HG02943 (cell line): ENCODE measurements around the gene CNTNAP2.
"Not testable (repeated sequence)": the region's sequence is repeated elsewhere in the genome, so short reads cannot be mapped to it uniquely, and the experiment has no call there.

ENCODE experiments used
- ATAC-seq: cut with Tn5 transposase; IDR thresholded peaks from one replicate; pipeline ENCODE4 v1.9.1; 2021; ENCODE audit warnings: mild to moderate bottlenecking, low read depth, moderate library complexity; ENCODE audit not compliant: unreplicated experiment

CNTNAP2 gene

DNA sequence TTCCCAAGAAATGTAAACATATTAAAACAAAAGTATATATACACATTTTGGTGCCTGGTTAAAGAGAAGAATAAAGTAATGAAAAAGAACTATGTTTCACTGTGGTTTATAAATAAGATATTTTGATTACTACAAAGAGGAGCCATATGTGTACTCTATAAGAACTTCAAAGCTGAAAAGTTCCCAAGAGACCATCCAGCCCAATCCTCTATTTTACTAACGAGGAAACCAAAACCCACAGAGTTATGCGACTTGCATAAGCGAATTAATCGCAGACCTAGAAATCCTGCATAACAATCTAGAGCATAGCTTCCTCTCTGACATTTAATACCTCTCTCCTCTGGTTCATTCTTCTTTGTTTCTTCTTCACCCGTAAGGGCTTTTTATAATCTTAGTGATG is 937.1 kb downstream of the CNTNAP2 start:
- no peak for ATAC-seq

DNA sequence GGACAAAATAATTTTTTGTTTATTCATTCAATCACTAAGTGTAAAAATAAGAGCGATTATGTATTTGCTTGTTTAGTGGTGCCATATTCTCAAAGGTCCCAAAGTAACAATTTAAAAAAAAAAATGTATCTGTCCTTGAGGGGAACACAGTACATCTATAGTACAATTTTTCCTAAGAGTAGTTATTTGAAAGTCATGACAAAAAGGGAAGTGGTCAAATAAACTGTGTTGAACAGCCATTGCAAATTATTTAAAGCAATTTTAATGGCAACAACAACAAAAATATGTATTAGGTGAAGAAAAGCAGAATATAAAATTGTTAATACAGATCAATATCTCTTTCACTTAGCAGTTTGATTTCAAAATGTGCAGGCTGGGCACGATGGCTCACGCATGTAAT is 943.5 kb downstream of the CNTNAP2 start:
- no peak for ATAC-seq

DNA sequence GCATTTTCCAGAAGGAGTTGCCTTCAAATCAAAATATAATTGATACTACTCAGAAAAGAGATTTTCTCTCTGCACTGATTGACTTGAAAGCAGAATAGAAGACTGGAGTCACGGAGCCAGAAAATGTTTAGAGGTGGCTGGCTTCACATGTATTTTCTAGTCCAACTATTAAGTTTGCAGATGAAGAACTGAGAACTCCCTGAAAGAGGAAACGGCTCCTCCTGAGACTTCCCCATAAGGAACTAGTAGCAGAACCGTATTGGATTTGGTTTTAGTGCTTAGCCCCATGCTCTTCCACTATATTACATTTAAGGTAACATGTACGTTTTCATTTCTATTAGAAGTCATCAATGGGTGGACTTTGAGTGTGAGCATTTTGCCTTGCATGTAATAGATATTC is 946.3 kb downstream of the CNTNAP2 start:
- no peak for ATAC-seq

DNA sequence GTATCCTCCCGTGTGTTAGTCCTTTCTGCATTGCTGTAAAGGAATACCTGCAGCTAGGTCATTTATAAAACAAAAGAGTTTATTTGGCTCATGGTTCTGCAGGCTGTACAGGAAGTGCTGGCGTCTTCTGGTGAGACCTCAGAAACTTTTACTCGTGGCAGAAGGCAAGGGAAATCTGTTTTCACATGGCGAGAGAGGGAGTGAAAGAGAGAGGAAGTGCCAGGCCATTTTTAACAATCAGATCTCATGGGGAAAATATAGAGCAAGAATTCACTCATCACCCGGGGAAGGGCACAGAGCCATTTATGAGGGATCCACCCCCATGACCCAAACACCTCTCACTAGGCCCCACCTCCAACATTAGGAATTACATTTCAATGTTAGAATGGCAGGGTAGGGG is 952.2 kb downstream of the CNTNAP2 start:
- no peak for ATAC-seq

DNA sequence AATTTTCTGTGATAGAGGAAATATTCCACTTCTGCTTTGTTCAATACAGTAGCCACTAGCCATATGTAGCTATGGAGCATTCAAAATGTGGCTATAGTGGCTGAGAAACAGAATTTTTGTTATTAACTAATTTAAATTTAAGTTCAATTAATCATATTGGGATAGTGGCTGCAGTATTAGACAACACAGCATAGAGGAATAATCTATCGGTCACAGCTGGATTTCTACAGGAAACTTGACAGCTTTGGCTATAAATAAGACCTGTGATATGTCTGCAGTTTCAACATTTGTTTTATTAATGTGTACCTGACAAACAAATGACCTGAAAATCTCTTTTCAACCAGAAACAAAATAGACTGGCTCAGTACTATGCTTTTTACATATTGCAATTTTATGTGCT is 953.2 kb downstream of the CNTNAP2 start:
- ATAC-seq = no peak

DNA sequence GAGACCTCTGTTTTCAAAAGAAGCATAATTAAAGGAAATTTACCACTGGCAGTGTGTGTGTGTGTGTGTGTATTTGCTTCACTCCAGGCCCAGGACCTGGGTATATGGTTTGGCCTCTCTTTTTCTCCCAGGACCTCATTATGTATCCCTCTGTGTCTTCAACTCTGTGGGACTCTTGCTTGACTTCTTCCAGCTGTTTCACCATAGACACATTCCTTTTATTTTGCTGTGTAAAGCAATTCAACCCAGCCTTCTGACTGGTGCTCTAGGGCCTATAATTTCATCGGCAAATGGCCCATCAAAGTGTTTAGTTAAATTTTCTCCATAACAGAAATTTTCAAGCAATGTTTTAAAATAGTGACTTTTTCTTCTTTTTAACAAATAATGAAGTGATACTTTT is 954.3 kb downstream of the CNTNAP2 start:
- ATAC-seq = no peak

DNA sequence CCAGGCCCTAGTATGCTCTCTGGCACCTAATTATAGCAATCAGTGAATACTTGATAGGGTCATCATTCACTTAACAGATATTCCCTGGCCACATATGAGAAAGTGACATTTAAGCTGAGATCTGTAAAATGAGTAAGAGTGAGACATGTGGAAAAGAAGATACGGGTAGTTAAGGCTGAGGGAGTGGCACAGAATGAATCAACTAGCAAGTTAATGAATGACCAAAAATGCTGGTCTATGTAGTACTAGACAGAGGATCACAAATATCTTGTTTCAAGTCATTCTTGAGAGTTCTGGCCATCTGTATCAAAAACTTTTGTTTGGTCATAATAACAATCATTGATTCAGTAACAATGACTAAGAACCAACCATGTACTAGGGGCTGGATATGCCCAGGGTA is 954.9 kb downstream of the CNTNAP2 start:
- ATAC-seq = no peak

DNA sequence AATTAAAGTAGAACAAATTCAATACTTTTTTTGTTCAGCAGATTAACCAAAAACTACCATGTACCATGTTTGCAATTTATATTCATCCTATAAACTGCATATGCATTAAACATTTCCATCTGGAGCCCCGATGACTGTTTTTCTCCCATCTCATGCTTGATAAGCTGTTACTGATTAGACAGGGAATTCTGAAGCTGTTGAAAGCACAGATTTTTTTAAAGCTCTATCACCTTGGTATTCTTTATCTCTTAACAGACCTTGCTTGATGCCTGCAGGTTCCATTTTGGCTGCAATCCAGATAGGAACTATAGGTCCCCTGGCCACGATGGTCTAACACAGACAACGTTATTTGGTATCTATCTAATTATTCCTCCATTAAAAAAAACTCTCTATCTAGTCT is 961.7 kb downstream of the CNTNAP2 start:
- ATAC-seq = no peak

DNA sequence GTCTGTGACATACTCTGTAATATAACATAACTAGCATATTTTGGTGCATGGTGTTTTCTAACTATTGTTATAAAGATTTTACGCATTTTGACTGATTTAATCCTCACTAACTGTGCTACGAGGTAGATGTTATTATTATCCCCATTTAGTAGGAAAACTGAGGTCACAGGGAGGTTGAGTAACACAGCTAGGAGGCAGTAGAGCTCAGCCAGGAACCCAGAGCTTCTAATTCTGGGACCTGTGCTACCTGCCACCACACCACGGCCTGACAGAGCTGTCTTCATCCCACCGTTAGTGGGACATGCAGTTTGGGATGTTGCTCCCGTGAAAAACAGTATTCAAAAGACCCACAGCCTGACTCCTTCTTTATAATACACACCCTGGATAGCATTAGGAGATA is 962.5 kb downstream of the CNTNAP2 start:
- ATAC-seq = no peak

DNA sequence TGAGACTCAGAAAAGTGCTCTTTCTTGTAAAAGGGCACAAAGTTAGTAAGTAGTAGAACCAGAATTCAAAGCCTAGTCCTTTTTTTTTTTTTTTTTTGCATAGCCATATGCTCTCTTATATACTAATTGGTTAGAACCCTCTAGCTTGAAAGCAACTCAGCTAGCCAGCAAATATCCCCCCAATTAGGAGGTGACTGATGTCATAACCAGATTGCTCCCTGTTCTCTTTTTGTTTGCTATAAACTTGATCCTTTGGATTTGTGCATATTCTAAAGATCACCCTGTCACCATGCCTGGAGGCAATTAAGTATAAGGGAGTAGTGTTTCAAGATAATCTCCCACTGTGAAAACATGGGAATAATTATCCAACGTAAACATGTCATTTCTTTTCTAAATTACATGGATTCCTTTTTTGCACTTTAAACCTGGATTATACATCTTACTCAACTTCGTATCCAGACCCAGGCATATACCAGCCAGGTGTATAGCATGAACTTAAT is 963.4 kb downstream of the CNTNAP2 start:
- ATAC-seq = no peak

DNA sequence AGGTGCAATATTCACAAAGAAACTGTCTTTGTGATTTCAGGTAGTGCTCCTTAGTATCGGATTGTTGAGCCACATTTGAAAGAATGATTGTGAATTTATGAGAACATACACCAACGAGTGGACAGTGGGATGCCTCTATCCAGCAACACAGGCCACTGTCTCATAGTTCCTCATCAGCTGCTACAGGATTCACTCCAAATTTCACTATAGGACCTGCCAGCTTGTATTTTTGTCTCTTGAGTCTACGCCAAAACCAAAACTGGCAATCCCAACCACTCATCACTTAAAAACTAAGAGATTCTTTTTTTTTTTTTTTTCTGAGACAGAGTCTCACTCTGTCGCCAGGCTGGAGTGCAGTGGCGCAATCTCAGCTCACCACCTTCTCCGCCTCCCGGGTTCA is 964.5 kb downstream of the CNTNAP2 start:
- ATAC-seq = no peak

DNA sequence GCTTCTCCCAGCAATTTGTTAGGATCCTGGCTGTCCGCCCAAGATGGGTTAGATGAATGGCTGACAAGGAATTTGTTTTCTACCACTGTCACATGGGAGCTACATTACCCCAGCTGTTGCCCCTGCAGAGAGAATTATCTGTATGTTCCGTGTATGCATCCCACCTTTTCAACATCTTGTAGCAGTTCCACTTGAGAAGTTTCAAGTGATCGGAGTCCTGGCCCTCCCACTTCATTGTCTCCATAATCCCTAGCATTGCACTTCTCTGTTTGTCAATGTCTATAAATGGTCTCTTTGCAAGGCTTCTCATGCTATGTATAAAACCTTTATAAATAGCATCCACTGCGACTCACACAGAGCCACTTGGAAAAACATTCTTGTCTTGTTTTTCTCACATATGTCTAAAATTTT is 972.5 kb downstream of the CNTNAP2 start:
- ATAC-seq = no peak

DNA sequence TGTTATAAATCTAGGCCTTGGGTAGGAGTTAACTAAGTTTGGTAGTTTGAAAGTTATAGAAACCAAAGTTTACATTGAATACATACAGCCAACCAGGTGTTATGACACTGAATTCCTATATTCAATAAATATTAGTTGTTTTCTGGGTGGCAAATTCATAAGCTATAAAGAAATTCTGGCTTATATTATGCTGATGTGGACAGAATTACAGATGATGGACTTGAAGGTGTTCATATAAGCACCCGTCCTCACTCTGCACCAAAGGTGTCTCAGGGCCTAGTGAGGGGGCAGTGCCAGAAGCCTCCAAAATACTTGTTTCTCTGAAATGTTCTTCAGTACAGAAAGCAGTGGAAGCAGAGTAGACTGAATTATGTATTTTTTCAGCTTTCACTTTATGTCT is 973.0 kb downstream of the CNTNAP2 start:
- no peak for ATAC-seq

DNA sequence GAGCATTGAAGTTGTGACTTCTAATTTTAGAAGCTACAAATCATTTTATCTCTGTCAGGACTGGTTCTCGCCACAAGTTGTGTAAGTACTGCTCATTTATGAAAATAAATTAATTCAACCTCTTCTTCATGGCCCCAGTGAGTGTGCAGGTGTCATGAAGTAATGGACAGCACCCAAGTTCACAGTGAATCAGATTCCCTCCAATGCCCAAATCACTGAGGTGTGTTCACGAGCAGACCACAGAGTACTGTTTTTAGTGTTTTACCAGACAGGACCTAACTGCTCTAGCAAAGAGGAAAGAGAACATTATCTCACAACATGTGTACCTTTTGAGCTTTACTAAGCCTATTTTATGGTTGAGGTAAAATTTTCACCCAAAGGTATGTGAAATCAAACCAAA is 980.0 kb downstream of the CNTNAP2 start:
- no peak for ATAC-seq

DNA sequence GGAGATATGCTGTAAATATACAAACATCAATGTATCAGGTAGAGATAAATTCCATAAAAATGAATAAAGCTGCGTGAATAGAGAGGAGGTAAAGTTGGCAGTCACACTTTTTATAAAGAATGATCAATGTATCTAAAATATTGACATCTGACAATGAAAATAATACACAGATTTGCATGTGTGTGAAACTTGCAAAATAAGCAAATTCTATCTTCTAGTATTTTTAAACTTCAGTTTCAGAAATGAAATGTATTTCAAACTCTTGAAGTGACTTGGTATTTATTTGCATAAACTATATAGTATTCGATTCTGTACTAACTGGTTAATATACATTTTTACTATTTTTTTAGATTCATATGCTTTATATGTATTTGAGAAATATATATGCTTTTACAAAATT is 986.6 kb downstream of the CNTNAP2 start:
- no peak for ATAC-seq

DNA sequence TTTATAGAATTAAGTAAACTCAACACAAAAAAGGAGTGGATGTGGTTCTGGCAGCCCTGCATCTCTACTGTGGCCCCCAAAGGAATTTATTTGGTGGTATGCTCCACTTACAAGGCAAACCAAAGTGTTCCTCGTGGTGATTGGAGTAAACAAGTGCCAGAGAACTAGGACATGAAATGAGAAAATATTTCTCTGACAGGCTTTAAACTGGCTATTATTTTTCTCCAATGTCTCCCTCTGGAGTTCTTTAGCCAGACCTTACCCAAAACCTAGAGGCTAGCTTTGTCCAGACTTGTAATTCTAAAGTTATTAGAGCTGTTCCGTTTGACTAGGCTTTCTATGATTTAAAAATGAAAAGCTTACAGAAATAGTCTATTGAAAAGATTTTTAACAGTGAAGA is 990.1 kb downstream of the CNTNAP2 start:
- ATAC-seq = no peak

DNA sequence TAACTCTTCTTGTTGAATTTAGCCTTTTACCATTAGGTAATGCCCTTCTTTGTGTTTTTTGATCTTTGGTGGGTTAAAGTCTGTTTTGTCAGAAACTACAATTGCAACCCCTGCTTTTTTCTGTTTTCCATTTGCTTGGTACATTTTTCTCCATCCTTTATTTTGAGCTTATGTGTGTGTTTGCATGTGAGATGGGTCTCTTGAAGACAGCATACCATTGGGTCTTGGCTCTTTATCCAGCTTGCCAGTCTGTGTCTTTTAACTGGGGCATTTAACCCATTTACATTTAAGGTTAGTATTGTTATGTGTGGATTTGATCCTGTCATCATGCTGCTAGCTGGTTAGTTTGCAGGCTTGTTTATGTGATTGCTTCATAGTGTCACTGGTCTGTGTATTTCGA is 997.9 kb downstream of the CNTNAP2 start:
- ATAC-seq = not testable (repeated sequence)

DNA sequence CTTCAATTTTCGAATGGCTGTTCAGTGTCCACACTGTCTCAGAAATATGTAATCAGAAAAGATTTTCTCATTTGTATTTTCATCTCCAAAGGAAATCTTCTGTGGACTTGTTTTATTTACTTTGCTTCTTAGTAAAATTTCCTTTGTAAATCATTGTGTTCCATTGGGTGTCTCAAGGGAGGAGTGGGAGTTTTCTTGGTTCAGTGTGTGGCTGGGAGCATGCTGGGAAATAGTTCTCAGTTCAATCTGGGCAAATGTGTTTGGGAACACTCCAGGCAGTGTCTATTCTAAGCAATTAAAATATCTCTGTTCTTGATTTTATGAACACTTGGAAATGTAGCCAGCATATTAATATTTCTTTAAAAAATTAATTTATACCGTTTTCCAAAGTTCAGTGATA is 1019.8 kb downstream of the CNTNAP2 start:
- no peak for ATAC-seq

DNA sequence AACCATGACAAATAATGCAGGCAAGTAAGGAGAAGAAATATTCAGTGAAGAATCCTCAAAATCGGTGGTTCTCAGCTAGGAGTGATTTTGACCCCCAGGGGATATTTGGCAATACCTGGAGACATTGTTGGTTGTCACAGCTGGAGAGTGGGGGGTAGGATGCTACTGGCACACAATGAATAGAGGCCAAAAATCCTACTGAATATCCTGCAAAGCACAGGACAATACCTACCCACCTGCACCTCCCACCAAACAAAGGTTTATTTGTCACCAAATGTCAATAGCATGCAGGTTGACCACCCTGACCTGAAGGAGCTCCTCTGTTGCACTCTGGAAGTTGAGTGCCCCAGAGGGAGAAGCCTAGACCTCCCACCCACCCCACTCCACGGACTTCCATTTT is 1028.6 kb downstream of the CNTNAP2 start:
- no peak for ATAC-seq

DNA sequence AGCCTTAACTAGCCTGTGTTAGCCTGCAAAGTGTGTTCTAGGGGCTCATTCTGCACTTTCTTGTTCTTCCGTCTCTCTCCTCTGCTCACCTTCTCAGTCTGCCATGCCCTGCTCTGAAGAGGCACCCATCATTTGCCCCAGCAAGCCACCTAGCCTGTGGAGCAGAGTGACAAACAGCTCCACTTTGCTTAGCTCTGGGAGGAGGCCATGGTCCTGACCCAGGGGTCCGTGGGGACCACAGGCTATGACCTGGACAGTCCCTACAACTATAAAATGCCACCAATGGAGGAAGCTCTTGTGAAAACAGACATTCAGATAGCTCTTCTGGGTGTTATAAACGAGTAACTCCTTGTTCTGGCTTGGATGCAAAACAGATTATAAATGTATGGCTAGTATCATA is 1029.6 kb downstream of the CNTNAP2 start:
- ATAC-seq = no peak

DNA sequence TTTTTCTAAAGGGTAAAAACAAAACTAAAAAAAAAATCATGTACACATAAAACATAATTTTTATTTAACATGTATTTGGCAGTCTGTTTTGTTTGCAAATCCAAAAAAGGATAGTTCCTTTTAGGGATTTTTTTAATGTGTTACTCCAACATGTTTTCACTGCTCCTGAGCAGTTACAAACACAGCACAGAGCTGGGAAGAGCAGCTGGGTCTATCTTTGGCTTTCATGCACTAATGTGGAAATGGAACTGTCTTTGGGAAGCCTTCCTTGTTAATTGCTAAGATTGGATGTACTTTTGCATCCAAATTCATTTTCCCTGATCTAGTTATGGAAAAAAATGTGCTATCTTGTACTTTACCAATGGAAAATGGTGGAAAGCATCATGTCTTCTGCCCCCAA is 1035.1 kb downstream of the CNTNAP2 start:
- no peak for ATAC-seq

DNA sequence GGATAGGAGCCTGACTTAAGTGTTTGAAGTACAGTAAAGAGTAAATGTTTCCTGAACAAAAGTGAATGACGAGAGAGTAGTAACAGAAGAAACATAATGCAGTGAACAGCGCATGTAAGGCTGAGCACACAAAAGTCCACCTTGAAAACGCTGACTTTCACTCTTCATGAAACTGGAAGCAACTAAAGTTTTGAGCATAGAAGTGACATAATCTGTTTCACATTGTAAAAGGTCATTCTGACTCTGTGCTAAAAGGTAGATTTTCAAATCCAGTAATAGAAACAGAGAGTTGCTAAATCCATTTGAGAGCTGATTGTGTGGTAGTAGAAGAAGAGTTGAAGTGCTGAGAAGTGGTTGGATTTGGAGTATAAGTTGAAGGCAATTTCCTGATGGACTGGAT is 1037.0 kb downstream of the CNTNAP2 start:
- no peak for ATAC-seq

DNA sequence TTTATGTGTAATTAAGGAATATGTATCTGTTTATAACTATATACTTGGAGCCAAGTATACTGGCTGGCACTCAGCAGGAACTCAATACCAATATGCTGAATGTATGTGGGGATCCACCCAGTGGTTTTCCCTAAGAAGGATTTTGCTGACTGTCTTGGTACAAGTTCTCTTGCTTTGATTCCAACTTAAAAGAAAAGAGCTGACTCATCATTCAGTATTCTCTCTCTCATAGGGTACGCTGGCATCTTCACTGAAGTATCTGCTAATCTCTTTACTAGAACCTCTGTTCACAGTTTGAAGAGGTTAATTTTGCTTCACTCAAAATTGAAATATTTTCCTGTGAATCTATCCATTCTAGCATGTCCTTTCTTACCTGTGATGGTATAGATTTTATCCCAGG is 1044.8 kb downstream of the CNTNAP2 start:
- no peak for ATAC-seq
